IMR-90 (cell line): ENCODE data around the gene CEACAM1.

Source experiments
- BHLHE40 ChIP-seq: fragments of 150-350 bp; IDR thresholded peaks from 2 replicates; pipeline ENCODE4 v1.6.1; 2016; ENCODE audit warnings: mild to moderate bottlenecking, low read depth, low read length
- CEBPB ChIP-seq: IDR thresholded peaks from 2 replicates; pipeline ENCODE4 v1.6.1; 2012; ENCODE audit warnings: low read depth, low read length, improper control_type of control experiment
- CHD1 ChIP-seq: IDR thresholded peaks from 2 replicates; pipeline ENCODE4 v1.6.1; 2012; ENCODE audit warnings: low read depth, low read length, improper control_type of control experiment
- MAFK ChIP-seq: IDR thresholded peaks from 2 replicates; pipeline ENCODE4 v1.6.1; 2012; ENCODE audit warnings: low read depth, low read length, improper control_type of control experiment
- MAZ ChIP-seq: IDR thresholded peaks from 2 replicates; pipeline ENCODE4 v1.6.1; 2012; ENCODE audit warnings: low read depth, mild to moderate bottlenecking, low read length, improper control_type of control experiment, moderate library complexity, borderline replicate concordance
- MXI1 ChIP-seq: IDR thresholded peaks from 2 replicates; pipeline ENCODE4 v1.6.1; 2012; ENCODE audit warnings: low read depth, mild to moderate bottlenecking, low read length, moderate library complexity, borderline replicate concordance
- NFE2L2 ChIP-seq: fragments of 150-350 bp; IDR thresholded peaks from 2 replicates; pipeline ENCODE4 v1.6.1; 2016; ENCODE audit warnings: low read depth, mild to moderate bottlenecking, low read length
- POLR2A ChIP-seq: IDR thresholded peaks from 2 replicates; pipeline ENCODE4 v1.6.1; 2012; ENCODE audit warnings: mild to moderate bottlenecking, low read depth, low read length
- RAD21 ChIP-seq: IDR thresholded peaks from 2 replicates; pipeline ENCODE4 v1.6.1; 2012; ENCODE audit warnings: low read length, improper control_type of control experiment
- RFX5 ChIP-seq: IDR thresholded peaks from 2 replicates; pipeline ENCODE4 v1.8.0; 2012; ENCODE audit warnings: low read depth, mild to moderate bottlenecking, low read length, moderate library complexity
- SMC3 ChIP-seq: fragments of 150-350 bp; IDR thresholded peaks from 2 replicates; pipeline ENCODE4 v1.6.1; 2016; ENCODE audit warnings: low read depth, mild to moderate bottlenecking, antibody characterized with exemption, low read length, moderate library complexity
- TF ChIP-seq, protein P1 (sequence below): conservative IDR thresholded peaks from 2 replicates; pipeline ENCODE4 v1.5.1; 2012; ENCODE audit warnings: mild to moderate bottlenecking, low read depth, low read length, improper control_type of control experiment
- TF ChIP-seq, protein P2 (sequence below): fragments of 150-350 bp; IDR thresholded peaks from 2 replicates; pipeline ENCODE4 v1.6.1; 2017; ENCODE audit warnings: mild to moderate bottlenecking, antibody characterized with exemption, low read length, low read depth
- TF ChIP-seq, protein P3 (sequence below): fragments of 150-350 bp; IDR thresholded peaks from 2 replicates; pipeline ENCODE4 v1.6.1; 2016; ENCODE audit warnings: low read depth, mild to moderate bottlenecking, low read length, moderate library complexity, borderline replicate concordance

DNA sequence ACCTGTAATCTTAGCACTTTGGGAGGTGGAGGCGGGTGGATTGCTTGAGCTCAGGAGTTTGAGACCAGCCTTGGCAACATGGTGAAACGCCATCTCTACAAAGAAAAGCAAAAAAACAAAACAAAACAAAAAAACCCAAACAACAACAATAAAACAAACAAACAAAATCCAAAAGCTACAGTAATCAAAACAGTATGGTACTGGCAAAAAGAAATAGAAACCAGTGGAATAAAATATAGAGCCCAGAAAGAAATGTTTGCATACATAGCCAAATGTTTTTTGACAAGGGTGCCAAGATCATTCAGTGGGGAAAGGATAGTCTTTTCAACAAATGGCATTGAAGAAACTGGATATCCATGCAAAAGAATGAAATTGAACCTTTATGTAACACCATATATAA, 11.5 kb downstream of the CEACAM1 start:
- TF ChIP-seq, protein P1, sequence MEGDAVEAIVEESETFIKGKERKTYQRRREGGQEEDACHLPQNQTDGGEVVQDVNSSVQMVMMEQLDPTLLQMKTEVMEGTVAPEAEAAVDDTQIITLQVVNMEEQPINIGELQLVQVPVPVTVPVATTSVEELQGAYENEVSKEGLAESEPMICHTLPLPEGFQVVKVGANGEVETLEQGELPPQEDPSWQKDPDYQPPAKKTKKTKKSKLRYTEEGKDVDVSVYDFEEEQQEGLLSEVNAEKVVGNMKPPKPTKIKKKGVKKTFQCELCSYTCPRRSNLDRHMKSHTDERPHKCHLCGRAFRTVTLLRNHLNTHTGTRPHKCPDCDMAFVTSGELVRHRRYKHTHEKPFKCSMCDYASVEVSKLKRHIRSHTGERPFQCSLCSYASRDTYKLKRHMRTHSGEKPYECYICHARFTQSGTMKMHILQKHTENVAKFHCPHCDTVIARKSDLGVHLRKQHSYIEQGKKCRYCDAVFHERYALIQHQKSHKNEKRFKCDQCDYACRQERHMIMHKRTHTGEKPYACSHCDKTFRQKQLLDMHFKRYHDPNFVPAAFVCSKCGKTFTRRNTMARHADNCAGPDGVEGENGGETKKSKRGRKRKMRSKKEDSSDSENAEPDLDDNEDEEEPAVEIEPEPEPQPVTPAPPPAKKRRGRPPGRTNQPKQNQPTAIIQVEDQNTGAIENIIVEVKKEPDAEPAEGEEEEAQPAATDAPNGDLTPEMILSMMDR = no peak
- TF ChIP-seq, protein P2, sequence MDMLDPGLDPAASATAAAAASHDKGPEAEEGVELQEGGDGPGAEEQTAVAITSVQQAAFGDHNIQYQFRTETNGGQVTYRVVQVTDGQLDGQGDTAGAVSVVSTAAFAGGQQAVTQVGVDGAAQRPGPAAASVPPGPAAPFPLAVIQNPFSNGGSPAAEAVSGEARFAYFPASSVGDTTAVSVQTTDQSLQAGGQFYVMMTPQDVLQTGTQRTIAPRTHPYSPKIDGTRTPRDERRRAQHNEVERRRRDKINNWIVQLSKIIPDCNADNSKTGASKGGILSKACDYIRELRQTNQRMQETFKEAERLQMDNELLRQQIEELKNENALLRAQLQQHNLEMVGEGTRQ = no peak
- no peak for TF ChIP-seq POLR2A
- TF ChIP-seq NFE2L2 = no peak
- no peak for TF ChIP-seq CHD1
- no peak for TF ChIP-seq MAFK
- TF ChIP-seq BHLHE40 = no peak
- TF ChIP-seq CEBPB = no peak
- TF ChIP-seq MAZ = no peak
- TF ChIP-seq, protein P3, sequence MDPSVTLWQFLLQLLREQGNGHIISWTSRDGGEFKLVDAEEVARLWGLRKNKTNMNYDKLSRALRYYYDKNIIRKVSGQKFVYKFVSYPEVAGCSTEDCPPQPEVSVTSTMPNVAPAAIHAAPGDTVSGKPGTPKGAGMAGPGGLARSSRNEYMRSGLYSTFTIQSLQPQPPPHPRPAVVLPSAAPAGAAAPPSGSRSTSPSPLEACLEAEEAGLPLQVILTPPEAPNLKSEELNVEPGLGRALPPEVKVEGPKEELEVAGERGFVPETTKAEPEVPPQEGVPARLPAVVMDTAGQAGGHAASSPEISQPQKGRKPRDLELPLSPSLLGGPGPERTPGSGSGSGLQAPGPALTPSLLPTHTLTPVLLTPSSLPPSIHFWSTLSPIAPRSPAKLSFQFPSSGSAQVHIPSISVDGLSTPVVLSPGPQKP = no peak
- TF ChIP-seq RAD21 = no peak
- TF ChIP-seq RFX5 = no peak
- TF ChIP-seq SMC3 = no peak
- no peak for TF ChIP-seq MXI1
